LNCaP clone FGC (cell line): ENCODE results near the gene FRMPD2.
"Not testable (repeated sequence)": the region's sequence is repeated elsewhere in the genome, so short reads cannot be mapped to it uniquely, and the experiment has no call there.

Experiments
- DNase-seq: peaks from one replicate; pipeline ENCODE4 v3.0.0-alpha.2; 2011; ENCODE audit warnings: low read depth
- H3K4me3 ChIP-seq: 2 replicates; pipeline ENCODE4 v1.5.1; 2011; ENCODE audit warnings: mild to moderate bottlenecking, low read depth, low read length, control low read depth
- TF ChIP-seq, protein P1 (sequence below): IDR thresholded peaks from 2 replicates; pipeline ENCODE4 v1.5.1; 2012; ENCODE audit warnings: mild to moderate bottlenecking; ENCODE audit not compliant: control insufficient read depth, insufficient read depth; ENCODE audit errors: extremely low read depth

The FRMPD2 gene

DNA sequence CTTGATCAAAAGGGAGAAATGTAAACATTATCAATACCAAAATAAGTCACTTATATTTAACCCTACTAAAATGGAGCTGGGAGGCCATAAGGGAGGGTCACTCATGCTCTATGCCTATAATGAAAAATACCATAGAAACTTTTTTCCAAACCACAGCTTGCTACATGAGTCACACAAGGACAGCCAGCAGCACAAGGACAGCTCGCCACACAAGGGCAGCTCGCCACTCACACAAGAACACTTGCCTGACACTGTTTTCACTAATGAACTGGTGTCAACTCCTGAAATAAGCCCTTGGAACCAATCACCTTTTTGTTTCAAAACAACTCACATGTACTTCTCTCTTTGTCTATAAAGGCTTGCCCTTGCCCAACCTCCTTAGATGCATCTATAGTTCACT, 43.3 kb downstream of the FRMPD2 start:
- DNase-seq: no peak
- no peak overlapping the region for H3K4me3 ChIP-seq
- TF ChIP-seq, protein P1, sequence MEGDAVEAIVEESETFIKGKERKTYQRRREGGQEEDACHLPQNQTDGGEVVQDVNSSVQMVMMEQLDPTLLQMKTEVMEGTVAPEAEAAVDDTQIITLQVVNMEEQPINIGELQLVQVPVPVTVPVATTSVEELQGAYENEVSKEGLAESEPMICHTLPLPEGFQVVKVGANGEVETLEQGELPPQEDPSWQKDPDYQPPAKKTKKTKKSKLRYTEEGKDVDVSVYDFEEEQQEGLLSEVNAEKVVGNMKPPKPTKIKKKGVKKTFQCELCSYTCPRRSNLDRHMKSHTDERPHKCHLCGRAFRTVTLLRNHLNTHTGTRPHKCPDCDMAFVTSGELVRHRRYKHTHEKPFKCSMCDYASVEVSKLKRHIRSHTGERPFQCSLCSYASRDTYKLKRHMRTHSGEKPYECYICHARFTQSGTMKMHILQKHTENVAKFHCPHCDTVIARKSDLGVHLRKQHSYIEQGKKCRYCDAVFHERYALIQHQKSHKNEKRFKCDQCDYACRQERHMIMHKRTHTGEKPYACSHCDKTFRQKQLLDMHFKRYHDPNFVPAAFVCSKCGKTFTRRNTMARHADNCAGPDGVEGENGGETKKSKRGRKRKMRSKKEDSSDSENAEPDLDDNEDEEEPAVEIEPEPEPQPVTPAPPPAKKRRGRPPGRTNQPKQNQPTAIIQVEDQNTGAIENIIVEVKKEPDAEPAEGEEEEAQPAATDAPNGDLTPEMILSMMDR: no peak

DNA sequence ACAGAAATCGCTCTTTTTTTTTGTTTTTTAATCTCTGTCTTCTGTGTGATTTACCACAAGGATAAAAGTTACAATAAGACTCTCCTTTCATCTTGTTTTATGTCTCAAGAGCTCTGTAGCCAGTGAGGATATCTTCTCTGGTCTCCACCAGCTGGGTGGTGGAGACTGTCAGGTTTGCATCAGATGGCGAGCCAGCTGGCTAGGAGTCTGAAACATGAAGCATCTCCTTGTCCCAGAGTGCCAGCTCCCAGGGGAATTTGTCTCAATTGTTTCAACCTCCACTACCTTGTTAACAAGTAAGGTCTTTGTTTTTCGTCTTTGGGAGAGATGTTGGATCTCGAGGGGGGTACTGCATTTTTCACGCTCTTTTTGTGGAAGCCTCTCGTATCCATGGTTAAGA, 47.3 kb downstream of the FRMPD2 start:
- no peak for DNase-seq
- H3K4me3 ChIP-seq: no peak overlapping the region
- TF ChIP-seq, protein P1: no peak

DNA sequence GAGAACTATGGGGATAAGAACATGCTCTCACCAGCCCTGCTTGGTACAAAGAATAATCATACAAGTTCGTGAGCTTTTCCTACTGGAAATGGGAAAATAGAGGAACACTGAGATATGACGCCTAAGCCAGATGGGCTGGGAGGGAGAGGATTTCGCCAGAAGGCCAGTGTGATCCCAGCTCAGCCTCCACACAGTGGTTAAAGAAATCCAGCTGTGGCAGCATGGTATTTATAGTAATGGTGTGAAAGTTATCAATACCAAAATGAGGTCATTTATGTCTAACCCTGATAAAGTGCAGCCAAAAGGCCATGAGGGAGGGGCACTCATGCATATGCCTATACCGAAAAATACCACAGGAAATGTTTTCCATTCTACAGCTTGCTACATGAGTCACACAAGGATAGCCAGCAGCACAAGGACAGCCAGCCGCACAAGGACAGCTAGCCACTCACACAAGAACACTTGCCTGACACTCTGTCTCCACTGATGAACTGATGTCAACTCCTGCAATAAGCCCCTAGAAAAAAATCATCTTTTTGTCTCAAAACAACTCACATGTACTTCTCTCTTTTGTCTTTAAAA, 49.4 kb downstream of the FRMPD2 start:
- H3K4me3 ChIP-seq: no peak overlapping the region
- TF ChIP-seq, protein P1: no peak
- DNase-seq: no peak

DNA sequence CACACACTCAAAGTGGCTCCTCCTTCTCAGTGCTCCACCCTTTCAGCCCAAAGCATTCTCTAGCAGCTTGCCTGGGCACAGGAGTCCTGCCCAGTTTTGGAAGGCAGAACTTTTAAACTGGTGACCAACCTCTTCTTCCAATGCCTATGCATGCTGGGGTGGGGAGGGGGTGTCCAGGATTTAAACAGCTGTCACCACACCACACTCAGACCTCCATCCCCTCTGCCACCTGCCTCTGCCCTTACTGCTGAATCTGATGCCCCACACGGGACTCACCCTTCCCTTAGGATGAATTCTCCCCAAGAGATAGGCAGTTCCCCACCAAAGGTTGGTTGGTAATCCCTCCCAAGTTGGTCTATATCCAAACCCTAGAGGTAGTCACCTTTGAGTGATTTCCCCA, 50.2 kb downstream of the FRMPD2 start:
- H3K4me3 ChIP-seq: no peak overlapping the region
- no peak for DNase-seq
- TF ChIP-seq, protein P1: no peak

DNA sequence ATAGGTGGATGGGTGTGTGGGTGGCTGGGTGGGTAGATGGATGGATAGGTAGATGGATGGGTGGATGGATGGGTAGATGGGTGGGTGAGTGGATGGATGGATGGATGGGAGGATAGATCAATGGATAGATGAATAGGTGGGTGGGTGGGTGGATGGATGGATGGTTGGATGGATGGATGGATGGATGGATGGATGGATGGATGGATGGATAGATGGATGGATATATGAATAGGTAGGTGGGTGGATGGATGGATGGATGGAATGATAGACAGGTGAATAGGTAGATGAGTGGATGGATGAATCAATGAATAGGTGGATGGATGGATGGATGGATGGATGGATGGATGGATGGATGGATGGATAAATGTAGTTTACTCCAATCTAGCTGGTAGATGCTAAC, 52.7 kb downstream of the FRMPD2 start:
- TF ChIP-seq, protein P1: no peak
- no peak for DNase-seq
- H3K4me3 ChIP-seq: no peak overlapping the region

DNA sequence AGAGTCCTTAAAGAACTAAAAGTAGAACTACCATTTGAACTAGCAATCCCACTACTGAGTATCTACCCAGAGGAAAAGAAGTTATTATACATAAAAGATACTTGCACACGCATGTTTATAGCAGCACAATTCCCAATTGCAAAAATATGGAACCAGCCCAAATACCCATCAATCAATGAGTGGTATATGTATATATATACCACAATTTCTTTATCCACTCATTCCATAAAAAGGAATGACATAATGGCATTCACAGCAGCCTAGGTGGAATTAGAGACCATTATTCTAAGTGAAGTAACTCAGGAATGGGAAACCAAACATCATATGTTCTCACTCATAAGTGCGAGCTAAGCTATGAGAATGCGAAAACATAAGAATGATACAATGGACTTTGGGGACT, 53.5 kb downstream of the FRMPD2 start:
- H3K4me3 ChIP-seq, DNase-seq: not testable (repeated sequence)

DNA sequence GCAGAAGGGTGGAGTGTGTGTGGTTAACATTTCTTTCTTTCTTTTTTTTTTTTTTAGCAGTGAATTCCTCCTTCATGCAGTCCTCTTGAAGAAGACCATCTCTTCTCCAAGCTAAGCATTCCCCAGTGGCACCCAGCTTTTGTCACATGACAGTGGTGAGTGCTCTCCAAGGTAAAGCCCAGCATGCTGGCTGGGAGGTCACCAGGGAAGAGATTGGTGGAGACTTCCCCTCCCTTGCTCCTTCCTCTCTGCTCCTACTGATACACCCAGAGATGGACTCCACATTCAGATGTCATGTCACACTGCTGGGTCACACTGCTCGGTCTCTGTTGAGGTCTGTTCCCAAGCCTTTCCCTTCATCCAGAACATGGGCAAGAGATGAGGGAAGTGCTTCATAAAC, 55.3 kb downstream of the FRMPD2 start:
- H3K4me3 ChIP-seq: no peak overlapping the region

More for the DNA sequence above, 55.3 kb downstream of the FRMPD2 start:
- TF ChIP-seq, protein P1: no peak
- DNase-seq: no peak
